Cardiac muscle cell (in vitro differentiated cells and primary cell): ENCODE data around the gene NKAIN1. TPM values are rescaled to one million over a fixed set of nuclear protein-coding genes. Genes with fewer than 3 reads are reported as not detected.
A peak's percentile ranks its signal among the peaks of the same experiment; 100 is the strongest.

Experiments
- DNase-seq, 2 donors: peaks; one replicate each; pipeline versions ENCODE4 v3.0.0 to v3.0.0-alpha.2; 2010 to 2017; ENCODE audit warnings: low read depth in 1 of 2, low spot score in 1 of 2
- H3K27ac ChIP-seq: fragments of 200-600 bp; sonication (generic); 2 replicates; pipeline ENCODE4 v1.5.1; 2016
- H3K27me3 ChIP-seq: fragments of 200-600 bp; sonication (generic); 2 replicates; pipeline ENCODE4 v1.6.0; 2016; ENCODE audit warnings: control low read depth
- H3K36me3 ChIP-seq: fragments of 200-600 bp; sonication (generic); 2 replicates; pipeline ENCODE4 v1.5.1; 2016; ENCODE audit warnings: control low read depth
- H3K4me1 ChIP-seq: fragments of 200-600 bp; sonication (generic); 2 replicates; pipeline ENCODE4 v1.8.1; 2017; ENCODE audit warnings: low read depth, mild to moderate bottlenecking, mixed run types
- H3K4me3 ChIP-seq: fragments of 200-600 bp; sonication (generic); 2 replicates; pipeline ENCODE4 v1.5.1; 2016; ENCODE audit warnings: mild to moderate bottlenecking
- H3K9me3 ChIP-seq: fragments of 200-600 bp; sonication (generic); 2 replicates; pipeline ENCODE4 v1.5.1; 2017; ENCODE audit warnings: low read depth, mild to moderate bottlenecking, control low read depth
- polyA plus RNA-seq: library from polyadenylated mRNA; unstranded; fragments of >200 nt; fragmentation: Nextera tagmentation; extraction: Ambion mirVana; gene quantifications from 2 replicates; pipeline ENCODE4 v1.2.1, GENCODE V29; 2016
- total RNA-seq: library from RNA; depleted of rRNA; stranded (reverse); fragments of >200 nt; gene quantifications from 2 replicates; pipeline ENCODE4 v1.2.3, GENCODE V29; 2016
- TF ChIP-seq, protein P1 (sequence below): IDR thresholded peaks from 2 replicates; pipeline ENCODE4 v1.5.1; 2012; ENCODE audit warnings: low read depth, mild to moderate bottlenecking, low read length

Gene NKAIN1
- total and polyA plus RNA-seq, 2 experiments from 2014 or later = 1.9 to 2.8 TPM

DNA sequence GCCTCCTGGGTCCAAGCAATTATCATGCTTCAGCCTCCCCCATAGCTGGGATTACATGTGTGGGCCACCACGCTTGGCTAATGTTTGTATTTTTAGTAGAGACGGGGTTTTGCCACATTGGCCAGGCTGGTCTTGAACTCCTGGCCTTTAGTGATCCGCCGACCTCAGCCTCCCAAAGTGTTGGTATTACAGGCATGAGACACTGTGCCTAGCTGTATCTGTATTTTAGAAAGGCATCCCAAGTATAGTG is 69.3 kb downstream of the NKAIN1 start:
- DNase-seq = no peak
- no peaks in the 10 kb centered on the region for H3K9me3 ChIP-seq
- H3K36me3 ChIP-seq = no peaks in the 10 kb centered on the region
- H3K4me3 ChIP-seq = no peak overlapping the region
- TF ChIP-seq, protein P1, sequence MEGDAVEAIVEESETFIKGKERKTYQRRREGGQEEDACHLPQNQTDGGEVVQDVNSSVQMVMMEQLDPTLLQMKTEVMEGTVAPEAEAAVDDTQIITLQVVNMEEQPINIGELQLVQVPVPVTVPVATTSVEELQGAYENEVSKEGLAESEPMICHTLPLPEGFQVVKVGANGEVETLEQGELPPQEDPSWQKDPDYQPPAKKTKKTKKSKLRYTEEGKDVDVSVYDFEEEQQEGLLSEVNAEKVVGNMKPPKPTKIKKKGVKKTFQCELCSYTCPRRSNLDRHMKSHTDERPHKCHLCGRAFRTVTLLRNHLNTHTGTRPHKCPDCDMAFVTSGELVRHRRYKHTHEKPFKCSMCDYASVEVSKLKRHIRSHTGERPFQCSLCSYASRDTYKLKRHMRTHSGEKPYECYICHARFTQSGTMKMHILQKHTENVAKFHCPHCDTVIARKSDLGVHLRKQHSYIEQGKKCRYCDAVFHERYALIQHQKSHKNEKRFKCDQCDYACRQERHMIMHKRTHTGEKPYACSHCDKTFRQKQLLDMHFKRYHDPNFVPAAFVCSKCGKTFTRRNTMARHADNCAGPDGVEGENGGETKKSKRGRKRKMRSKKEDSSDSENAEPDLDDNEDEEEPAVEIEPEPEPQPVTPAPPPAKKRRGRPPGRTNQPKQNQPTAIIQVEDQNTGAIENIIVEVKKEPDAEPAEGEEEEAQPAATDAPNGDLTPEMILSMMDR = no peak
- peaks cover 3% of the 10 kb centered on the region for H3K4me1 ChIP-seq
- no peaks in the 10 kb centered on the region for H3K27me3 ChIP-seq
- H3K27ac ChIP-seq = peak overlapping the region; percentile 67

DNA sequence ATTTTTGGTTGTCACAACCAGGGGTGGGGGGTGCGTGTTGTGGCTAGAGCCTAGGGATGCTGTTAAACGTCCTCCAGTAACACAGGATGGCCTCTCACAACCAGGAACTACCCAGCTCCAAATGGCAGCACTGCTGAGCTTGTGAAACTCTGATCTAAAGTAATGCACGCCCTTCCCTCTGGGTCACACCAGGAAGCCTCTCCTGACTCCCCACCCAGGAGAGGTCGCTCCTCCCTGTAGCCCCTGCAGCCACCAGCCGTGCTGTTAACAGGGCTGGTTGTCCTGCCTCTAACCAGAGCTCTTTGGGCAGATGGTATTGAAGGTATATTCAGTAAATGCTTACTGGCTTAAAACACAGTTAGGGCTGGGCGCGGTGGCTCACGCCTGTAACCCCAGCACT is 73.2 kb downstream of the NKAIN1 start:
- DNase-seq = no peak
- Histone ChIP-seq H3K27me3 (no peaks in the 10 kb centered on the region), H3K36me3 (no peaks in the 10 kb centered on the region), H3K9me3 (no peaks in the 10 kb centered on the region), H3K4me1 (peaks cover 3% of the 10 kb centered on the region), H3K4me3 (no peak overlapping the region), H3K27ac (no peak overlapping the region)
- TF ChIP-seq, protein P1 = no peak

DNA sequence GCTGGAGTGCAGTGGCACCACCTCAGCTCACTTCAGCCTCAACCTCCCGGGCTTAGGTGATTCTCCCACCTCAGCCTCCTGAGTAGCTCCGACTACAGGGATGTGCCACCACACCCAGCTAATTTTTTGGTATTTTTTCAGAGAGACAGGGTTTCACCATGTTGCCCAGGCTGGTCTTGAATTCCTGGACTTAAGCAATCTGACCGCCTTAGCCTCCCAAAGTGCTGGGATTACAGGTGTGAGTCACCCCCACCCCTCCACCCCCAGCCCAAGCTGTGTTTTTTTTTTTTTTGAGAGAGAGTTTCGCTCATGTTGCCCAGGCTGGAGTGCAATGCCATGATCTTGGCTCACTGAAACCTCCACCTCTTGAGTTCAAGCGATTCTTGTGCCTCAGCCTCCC is 75.4 kb downstream of the NKAIN1 start:
- Histone ChIP-seq H3K36me3 (no peaks in the 10 kb centered on the region), H3K27me3 (no peaks in the 10 kb centered on the region), H3K4me1 (peaks cover 3% of the 10 kb centered on the region), H3K9me3 (no peaks in the 10 kb centered on the region), H3K27ac (no peak overlapping the region), H3K4me3 (no peak overlapping the region)
- TF ChIP-seq, protein P1 = no peak
- DNase-seq = no peak

GRCh38 chr1:31163866-31164265 is 75.8 kb downstream of the NKAIN1 start:
- Histone ChIP-seq H3K9me3 (no peaks in the 10 kb centered on the region), H3K36me3 (no peaks in the 10 kb centered on the region), H3K27me3 (no peaks in the 10 kb centered on the region), H3K4me1 (peaks cover 3% of the 10 kb centered on the region), H3K27ac (no peak overlapping the region), H3K4me3 (no peak overlapping the region)
- TF ChIP-seq, protein P1 = no peak
- DNase-seq = no peak

DNA sequence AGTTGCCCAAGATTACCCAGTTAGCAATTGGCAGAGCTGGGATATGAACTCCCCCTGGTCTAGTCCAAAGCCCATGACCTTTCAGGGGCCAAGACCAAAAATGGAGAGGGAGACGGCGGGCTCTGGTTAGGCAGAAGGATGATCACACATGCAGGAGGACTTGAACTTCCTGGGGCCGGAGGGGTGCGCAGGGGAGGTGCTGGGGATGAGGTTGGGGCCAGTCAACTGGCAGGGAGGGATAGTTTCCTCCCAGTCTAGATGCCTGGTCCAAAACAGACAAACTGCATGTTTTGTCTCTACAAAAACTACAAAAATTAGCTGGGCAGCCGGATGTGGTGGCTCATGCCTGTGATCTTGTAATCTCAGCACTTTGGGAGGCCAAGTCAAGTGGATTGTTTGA is 78.1 kb downstream of the NKAIN1 start:
- Histone ChIP-seq H3K4me3 (no peak overlapping the region), H3K36me3 (no peaks in the 10 kb centered on the region), H3K27me3 (no peaks in the 10 kb centered on the region), H3K9me3 (no peaks in the 10 kb centered on the region), H3K4me1 (no peaks in the 10 kb centered on the region), H3K27ac (no peak overlapping the region)
- TF ChIP-seq, protein P1 = no peak
- DNase-seq = peak in 1 of 2 donors; percentile 13

- H3K4me1 ChIP-seq = no peaks in the 10 kb centered on the region
- H3K27ac ChIP-seq = no peak overlapping the region
- TF ChIP-seq, protein P1 = no peak
- H3K4me3 ChIP-seq = no peak overlapping the region
- H3K27me3 ChIP-seq = no peaks in the 10 kb centered on the region
- no peak for DNase-seq
- H3K36me3 ChIP-seq = no peaks in the 10 kb centered on the region
- H3K9me3 ChIP-seq = no peaks in the 10 kb centered on the region
Measured at GRCh38 chr1:31159869-31160611, 79.6 kb downstream of the NKAIN1 start.
